HepG2 (cell line): ENCODE data around the gene NPTXR. TPM values are rescaled to one million over a fixed set of nuclear protein-coding genes. Genes with fewer than 3 reads are reported as not detected.

Experiments used
- AHR ChIP-seq: IDR thresholded peaks from 2 replicates; pipeline ENCODE4 v1.6.1; 2018; ENCODE audit warnings: missing genetic modification reagents, missing compliant biosample characterization
- ARID4A ChIP-seq: sonication (generic); formaldehyde crosslinking; IDR thresholded peaks from 2 replicates; pipeline ENCODE4 v1.5.0; 2020; ENCODE audit warnings: mild to moderate bottlenecking, missing genetic modification reagents, borderline replicate concordance
- ATF5 ChIP-seq: sonication (generic); formaldehyde crosslinking; IDR thresholded peaks from 2 replicates; pipeline ENCODE4 v1.4.0; 2020; ENCODE audit warnings: mild to moderate bottlenecking, low read depth, missing genetic modification reagents
- FIP1L1 ChIP-seq: fragments of 200-400 bp; formaldehyde crosslinking; IDR thresholded peaks from 2 replicates; pipeline ENCODE4 v1.6.1; 2018; ENCODE audit warnings: low read depth, mild to moderate bottlenecking, low read length, moderate library complexity, borderline replicate concordance; ENCODE audit not compliant: insufficient read depth
- JDP2 ChIP-seq: sonication (generic); formaldehyde crosslinking; IDR thresholded peaks from 2 replicates; pipeline ENCODE4 v1.8.1; 2022; ENCODE audit warnings: missing genetic modification reagents, borderline replicate concordance
- KDM2A ChIP-seq: sonication (generic); formaldehyde crosslinking; IDR thresholded peaks from 2 replicates; pipeline ENCODE4 v1.4.0; 2020; ENCODE audit warnings: low read depth, missing genetic modification reagents, borderline replicate concordance
- KDM3A ChIP-seq: IDR thresholded peaks from 2 replicates; pipeline ENCODE4 v1.6.1; 2018; ENCODE audit warnings: low read depth, missing compliant biosample characterization
- KLF12 ChIP-seq: sonication (generic); formaldehyde crosslinking; IDR thresholded peaks from 2 replicates; pipeline ENCODE4 v1.4.0; 2020; ENCODE audit warnings: missing genetic modification reagents, borderline replicate concordance
- KLF15 ChIP-seq: sonication (generic); formaldehyde crosslinking; IDR thresholded peaks from 2 replicates; pipeline ENCODE4 v1.8.1; 2023; ENCODE audit warnings: borderline replicate concordance, mild to moderate bottlenecking, inconsistent platforms, missing genetic modification reagents, mixed read lengths
- MIER2 ChIP-seq: IDR thresholded peaks from 2 replicates; pipeline ENCODE4 v1.6.1; 2016; ENCODE audit warnings: missing biosample characterization, missing genetic modification reagents
- RFX5 ChIP-seq: IDR thresholded peaks from 2 replicates; pipeline ENCODE4 v1.6.1; 2011; ENCODE audit warnings: low read depth, low read length, improper control_type of control experiment
- SRSF1 ChIP-seq: fragments of 200-400 bp; formaldehyde crosslinking; optimal IDR thresholded peaks from 2 replicates; pipeline ENCODE3; 2017; ENCODE audit warnings: mild to moderate bottlenecking, low read depth, low read length, moderate library complexity
- TBX3 ChIP-seq: fragments of 450-650 bp; IDR thresholded peaks from 2 replicates; pipeline ENCODE4 v1.6.1; 2017; ENCODE audit warnings: antibody characterized with exemption, mild to moderate bottlenecking, inconsistent platforms, borderline replicate concordance
- ZNF136 ChIP-seq: sonication (generic); formaldehyde crosslinking; IDR thresholded peaks from 2 replicates; pipeline ENCODE4 v1.8.1; 2022; ENCODE audit warnings: low read depth, mild to moderate bottlenecking, moderate library complexity, missing genetic modification reagents
- ZNF207 ChIP-seq: fragments of 450-650 bp; IDR thresholded peaks from 2 replicates; pipeline ENCODE4 v1.6.1; 2016; ENCODE audit warnings: antibody characterized with exemption, borderline replicate concordance
- ZNF280D ChIP-seq: sonication (generic); formaldehyde crosslinking; IDR thresholded peaks from 2 replicates; pipeline ENCODE4 v1.5.1; 2020; ENCODE audit warnings: mild to moderate bottlenecking, missing genetic modification reagents
- ZNF431 ChIP-seq: sonication (generic); formaldehyde crosslinking; IDR thresholded peaks from 2 replicates; pipeline ENCODE4 v1.9.0; 2022; ENCODE audit warnings: missing genetic modification reagents, low read depth, mild to moderate bottlenecking, borderline replicate concordance
- ZNF562 ChIP-seq: sonication (generic); formaldehyde crosslinking; IDR thresholded peaks from 2 replicates; pipeline ENCODE4 v1.8.0; 2022; ENCODE audit warnings: missing genetic modification reagents, borderline replicate concordance
- ZNF605 ChIP-seq: sonication (generic); formaldehyde crosslinking; IDR thresholded peaks from 2 replicates; pipeline ENCODE4 v1.8.0; 2022; ENCODE audit warnings: mild to moderate bottlenecking, missing genetic modification reagents
- ZNF660 ChIP-seq: sonication (generic); formaldehyde crosslinking; IDR thresholded peaks from 2 replicates; pipeline ENCODE4 v1.5.1; 2020; ENCODE audit warnings: mild to moderate bottlenecking, low read depth, missing genetic modification reagents, borderline replicate concordance
- ZNF713 ChIP-seq: sonication (generic); formaldehyde crosslinking; IDR thresholded peaks from 2 replicates; pipeline ENCODE4 v1.4.0; 2020; ENCODE audit warnings: mild to moderate bottlenecking, missing genetic modification reagents
- ZNF772 ChIP-seq: sonication (generic); formaldehyde crosslinking; IDR thresholded peaks from 2 replicates; pipeline ENCODE4 v1.5.0; 2020; ENCODE audit warnings: mild to moderate bottlenecking, missing genetic modification reagents
- polyA plus RNA-seq, 8 experiments: library from polyadenylated mRNA; depleted of rRNA in 3 of 8; stranded (reverse) in 7 of 8; unstranded in 1 of 8; fragments of >200 nt; fragmentation: Illumina TruSeq in 4 of 8; extraction: Trizol in 4 of 8; gene quantifications; 2 replicates each; pipeline versions ENCODE4 v1.2.1 to v1.2.3, GENCODE V29; 2011 to 2016; ENCODE audit warnings: low read depth in 4 of 8, missing spikeins in 1 of 8, mixed read lengths in 1 of 8; ENCODE audit not compliant: insufficient read depth in 1 of 8
- total RNA-seq, 5 experiments: library from RNA; depleted of rRNA; stranded (reverse); fragments of >200 nt; fragmentation: Illumina TruSeq; extraction: Trizol; gene quantifications; 2 replicates each; pipeline ENCODE4 v1.2.3, GENCODE V29; 2016; ENCODE audit warnings: low read depth in 1 of 5
- TF ChIP-seq, protein P1 (sequence below): sonication (generic); formaldehyde crosslinking; IDR thresholded peaks from 2 replicates; pipeline ENCODE4 v1.8.1; 2023; ENCODE audit warnings: mild to moderate bottlenecking, missing genetic modification reagents, borderline replicate concordance

The NPTXR gene
- total and polyA plus RNA-seq, 2 of the 13 experiments (the other 11 are each of a cell fraction or from before 2014, with no cell fraction given), result 2.6 to 4.8 TPM

GRCh38 chr22:38868886-38869381 lies 25.1 kb upstream of the NPTXR start (continued):
- no peak for TF ChIP-seq ZNF280D (CRISPR knock-in tag)
- no peak for TF ChIP-seq ZNF605
- no peak for TF ChIP-seq KLF12
- TF ChIP-seq KDM3A (CRISPR knock-in tag), result peak; percentile 28; the same call in 1 of the 2 replicates
- TF ChIP-seq TBX3, result no peak
- TF ChIP-seq RFX5, result no peak
- TF ChIP-seq ZNF136 (CRISPR knock-in tag), result no peak
- 0 out of 2 replicates have a peak, but pooled peaks have one; percentile 37 for TF ChIP-seq ZNF772
- TF ChIP-seq ZNF660 (CRISPR knock-in tag), result no peak
- TF ChIP-seq KLF15 (CRISPR knock-in tag), result no peak
- TF ChIP-seq ARID4A (CRISPR knock-in tag), result peak; percentile 36; the same call in 1 of the 2 replicates
- TF ChIP-seq ZNF431 (CRISPR knock-in tag), result no peak
- TF ChIP-seq ZNF562 (CRISPR knock-in tag), result no peak
- peak; percentile 71; the same call in 1 of the 2 replicates for TF ChIP-seq KDM2A (CRISPR knock-in tag)
- TF ChIP-seq MIER2, result 0 out of 2 replicates have a peak, but pooled peaks have one; percentile 15
- TF ChIP-seq ZNF207, result no peak
- TF ChIP-seq, protein P1, sequence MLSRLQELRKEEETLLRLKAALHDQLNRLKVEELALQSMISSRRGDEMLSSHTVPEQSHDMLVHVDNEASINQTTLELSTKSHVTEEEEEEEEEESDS (CRISPR knock-in tag), result no peak
- TF ChIP-seq ATF5, result no peak
- TF ChIP-seq ZNF713 (CRISPR knock-in tag), result no peak
- no peak for TF ChIP-seq JDP2
- TF ChIP-seq FIP1L1, result no peak
- no peak for TF ChIP-seq SRSF1
- TF ChIP-seq AHR (CRISPR knock-in tag), result peak; percentile 62; the same call in 1 of the 2 replicates
